ENCODE results near the gene EMP2. TPM values are rescaled to one million over a fixed set of nuclear protein-coding genes. Genes with fewer than 3 reads are reported as not detected.

Gene EMP2
- total and polyA plus RNA-seq, 2 of the 4 experiments (the other 2 are of a cell fraction) = 13.8 to 18.3 TPM

DNA sequence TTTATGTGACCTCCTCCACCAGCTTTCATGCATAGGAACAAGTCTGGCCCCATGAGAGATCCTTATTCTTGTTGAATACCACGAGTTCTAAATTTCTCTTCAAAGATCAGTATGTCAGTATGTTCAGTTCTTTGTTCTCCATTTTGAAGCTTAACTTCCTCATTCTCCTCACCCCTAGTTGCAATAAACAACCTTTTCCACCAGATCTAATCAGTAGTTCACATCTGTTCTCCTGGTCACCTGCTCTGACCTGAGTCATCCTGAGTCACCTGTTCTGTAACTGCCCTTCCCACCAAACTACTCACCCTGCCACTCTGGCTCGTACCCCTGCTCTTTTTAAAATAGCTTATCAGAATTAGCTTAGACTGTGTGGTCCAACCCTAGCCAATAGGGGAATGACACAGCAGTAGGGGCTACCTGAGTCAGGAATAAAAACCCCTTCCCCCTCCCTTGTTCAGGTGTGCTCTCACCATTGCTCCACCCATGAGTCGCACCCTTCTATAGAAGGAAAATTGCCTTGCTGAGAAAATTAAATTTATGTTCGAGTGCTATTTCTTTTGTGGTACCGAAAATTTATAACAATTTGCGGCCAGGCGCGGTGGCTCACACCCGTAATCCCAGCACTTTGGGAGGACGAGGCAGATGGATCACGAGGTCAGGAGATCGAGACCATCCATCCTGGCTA is 94.6 kb downstream of the EMP2 start:
- Histone ChIP-seq H3K4ac (ENCODE audit: low read depth, low read length) (no peak overlapping the region), H3K4me2 (ENCODE audit: low read depth, low read length) (no peak overlapping the region), H3K9me3 (ENCODE audit: control insufficient read depth, insufficient read depth, low read length) (no peaks in the 10 kb centered on the region; the same call in 1 of the 2 replicates), H3K27ac (ENCODE audit: insufficient read depth, low read length) (no peak overlapping the region), H3K9ac (ENCODE audit: low read depth, low read length) (no peak overlapping the region), H4K20me1 (ENCODE audit: insufficient read depth, low read length) (no peaks in the 10 kb centered on the region), H4K91ac (ENCODE audit: insufficient read depth, low read depth, low read length) (no peak overlapping the region), H2AK9ac (replicated peaks; ENCODE audit: low read depth, low read length, poor library complexity) (no peak overlapping the region), H2BK5ac (ENCODE audit: low read depth, low read length, poor library complexity, severe bottlenecking) (no peak overlapping the region), H4K8ac (ENCODE audit: low read depth in 2 of 2, low read length in 2 of 2) (no peak overlapping the region), H3K79me1 (ENCODE audit: low read depth in 1 of 2, low read length in 2 of 2) (no peaks in the 10 kb centered on the region), H3K27me3 (ENCODE audit: control insufficient read depth, insufficient read depth, low read length) (no peaks in the 10 kb centered on the region), H2AK5ac (ENCODE audit: low read depth, low read length) (no peak overlapping the region), H3K36me3 (ENCODE audit: control insufficient read depth, insufficient read depth, low read length) (no peaks in the 10 kb centered on the region), H2BK120ac (ENCODE audit: low read depth, low read length) (no peak overlapping the region), H3K23ac (ENCODE audit: low read depth, low read length) (no peak overlapping the region), H2BK20ac (ENCODE audit: low read depth, low read length) (no peak overlapping the region), H2AFZ (replicated peaks; ENCODE audit: low read length, poor library complexity) (no peak overlapping the region), H2BK15ac (ENCODE audit: low read depth, low read length) (no peak overlapping the region), H3K4me1 (ENCODE audit: control insufficient read depth, insufficient read depth, low read length) (no peaks in the 10 kb centered on the region), H3K56ac (ENCODE audit: extremely low read depth, insufficient read depth, low read length) (no peak overlapping the region), H3K14ac (replicated peaks; ENCODE audit: low read depth, low read length) (no peak overlapping the region), H3K9me1 (ENCODE audit: insufficient read depth, low read length) (no peaks in the 10 kb centered on the region), H3K18ac (ENCODE audit: low read depth, low read length) (no peak overlapping the region), H4K5ac (ENCODE audit: low read depth, low read length) (no peak overlapping the region), H3K4me3 (ENCODE audit: insufficient read depth, low read depth, low read length) (no peak overlapping the region)
- BruUV-seq (replicated peaks) = no TSS peak
- in situ Hi-C loops (cut with MboI; ENCODE audit: low sequenced_read_pairs) (no loop called here), intact Hi-C loops (cut with micrococcal nuclease) (no loop called here), dilution Hi-C loops (cut with HindIII; ENCODE audit: low sequenced_read_pairs, unreplicated experiment) (no loop called here)
- ChIA-PET CTCF (no interaction called here), POLR2A (ENCODE audit: unreplicated experiment) (no interaction called here)
- DNase-seq (no peak), ATAC-seq (ENCODE audit: low read depth) (no peak)
- WGBS, 2 experiments (ENCODE audit: extremely low coverage in 2 of 2, insufficient read length in 1 of 2) = 94% methylated on average over 9 of the region's 12 CpGs; no CpG with 5 or more reads in 1 of the 2 experiments
- TF ChIP-seq, protein P1, sequence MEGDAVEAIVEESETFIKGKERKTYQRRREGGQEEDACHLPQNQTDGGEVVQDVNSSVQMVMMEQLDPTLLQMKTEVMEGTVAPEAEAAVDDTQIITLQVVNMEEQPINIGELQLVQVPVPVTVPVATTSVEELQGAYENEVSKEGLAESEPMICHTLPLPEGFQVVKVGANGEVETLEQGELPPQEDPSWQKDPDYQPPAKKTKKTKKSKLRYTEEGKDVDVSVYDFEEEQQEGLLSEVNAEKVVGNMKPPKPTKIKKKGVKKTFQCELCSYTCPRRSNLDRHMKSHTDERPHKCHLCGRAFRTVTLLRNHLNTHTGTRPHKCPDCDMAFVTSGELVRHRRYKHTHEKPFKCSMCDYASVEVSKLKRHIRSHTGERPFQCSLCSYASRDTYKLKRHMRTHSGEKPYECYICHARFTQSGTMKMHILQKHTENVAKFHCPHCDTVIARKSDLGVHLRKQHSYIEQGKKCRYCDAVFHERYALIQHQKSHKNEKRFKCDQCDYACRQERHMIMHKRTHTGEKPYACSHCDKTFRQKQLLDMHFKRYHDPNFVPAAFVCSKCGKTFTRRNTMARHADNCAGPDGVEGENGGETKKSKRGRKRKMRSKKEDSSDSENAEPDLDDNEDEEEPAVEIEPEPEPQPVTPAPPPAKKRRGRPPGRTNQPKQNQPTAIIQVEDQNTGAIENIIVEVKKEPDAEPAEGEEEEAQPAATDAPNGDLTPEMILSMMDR (conservative IDR thresholded peaks at IDR 0.05; ENCODE audit: low read depth, low read length) = no peak
- TF ChIP-seq MAFK (IDR thresholded peaks at IDR 0.05; ENCODE audit: low read depth, low read length) (no peak), BHLHE40 (IDR thresholded peaks at IDR 0.05; ENCODE audit: low read depth, low read length) (no peak), POLR2A (IDR thresholded peaks at IDR 0.05; ENCODE audit: low read depth, low read length) (no peak), MXI1 (IDR thresholded peaks at IDR 0.05; ENCODE audit: borderline replicate concordance, low read depth, low read length) (no peak), RCOR1 (IDR thresholded peaks at IDR 0.05; ENCODE audit: insufficient replicate concordance, low read length) (no peak), RAD21 (IDR thresholded peaks at IDR 0.05; ENCODE audit: low read length) (no peak)
- TF ChIP-seq, protein P2, sequence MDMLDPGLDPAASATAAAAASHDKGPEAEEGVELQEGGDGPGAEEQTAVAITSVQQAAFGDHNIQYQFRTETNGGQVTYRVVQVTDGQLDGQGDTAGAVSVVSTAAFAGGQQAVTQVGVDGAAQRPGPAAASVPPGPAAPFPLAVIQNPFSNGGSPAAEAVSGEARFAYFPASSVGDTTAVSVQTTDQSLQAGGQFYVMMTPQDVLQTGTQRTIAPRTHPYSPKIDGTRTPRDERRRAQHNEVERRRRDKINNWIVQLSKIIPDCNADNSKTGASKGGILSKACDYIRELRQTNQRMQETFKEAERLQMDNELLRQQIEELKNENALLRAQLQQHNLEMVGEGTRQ (IDR thresholded peaks at IDR 0.05; ENCODE audit: low read depth, low read length) = no peak
- TF ChIP-seq, protein P3, sequence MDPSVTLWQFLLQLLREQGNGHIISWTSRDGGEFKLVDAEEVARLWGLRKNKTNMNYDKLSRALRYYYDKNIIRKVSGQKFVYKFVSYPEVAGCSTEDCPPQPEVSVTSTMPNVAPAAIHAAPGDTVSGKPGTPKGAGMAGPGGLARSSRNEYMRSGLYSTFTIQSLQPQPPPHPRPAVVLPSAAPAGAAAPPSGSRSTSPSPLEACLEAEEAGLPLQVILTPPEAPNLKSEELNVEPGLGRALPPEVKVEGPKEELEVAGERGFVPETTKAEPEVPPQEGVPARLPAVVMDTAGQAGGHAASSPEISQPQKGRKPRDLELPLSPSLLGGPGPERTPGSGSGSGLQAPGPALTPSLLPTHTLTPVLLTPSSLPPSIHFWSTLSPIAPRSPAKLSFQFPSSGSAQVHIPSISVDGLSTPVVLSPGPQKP (IDR thresholded peaks at IDR 0.05; ENCODE audit: borderline replicate concordance, low read depth, low read length) = no peak
